Right cardiac atrium (tissue), 5 donors: ENCODE measurements around the gene RABGGTA. TPM values are rescaled to one million over a fixed set of nuclear protein-coding genes. Genes with fewer than 3 reads are reported as not detected.
A peak's percentile ranks its signal among the peaks of the same experiment; 100 is the strongest.
"Not testable (repeated sequence)": the region's sequence is repeated elsewhere in the genome, so short reads cannot be mapped to it uniquely, and the experiment has no call there.

Experiments
- ATAC-seq, 2 donors: fragments of 200-7000 bp; cut with Tn5 transposase; one replicate each; pipeline versions ENCODE4 v1.8.0 to v1.9.1; 2020; ENCODE audit warnings: moderate library complexity in 2 of 2, mild to moderate bottlenecking in 1 of 2
- DNase-seq, 3 donors: peaks; one replicate each; pipeline ENCODE4 v3.0.0-alpha.2; 2020
- H3K27ac ChIP-seq: one replicate; pipeline ENCODE4 v1.5.1; 2013; ENCODE audit warnings: mild to moderate bottlenecking, low read length, control low read depth, moderate library complexity
- H3K27me3 ChIP-seq: one replicate; pipeline ENCODE4 v1.6.1; 2013; ENCODE audit not compliant: control insufficient read depth, insufficient read depth
- H3K4me1 ChIP-seq: one replicate; pipeline ENCODE4 v1.6.1; 2013; ENCODE audit warnings: low read length; ENCODE audit not compliant: control insufficient read depth, insufficient read depth
- H3K4me3 ChIP-seq: one replicate; pipeline ENCODE4 v1.5.1; 2013; ENCODE audit warnings: low read length, control low read depth
- H3K9me3 ChIP-seq: one replicate; pipeline ENCODE4 v1.6.1; 2013; ENCODE audit warnings: low read length; ENCODE audit not compliant: control insufficient read depth
- WGBS: extraction: QIAGEN DNeasy Blood & Tissue Kit; methylation state at CpG from one replicate; pipeline ENCODE4 v1.1.7; 2013; 5-methylcytosine and 5-hydroxymethylcytosine counted together
- intact Hi-C, 4 donors: fragments of 100-400 bp; cut with DNase I; formaldehyde crosslinking; loops; one replicate each; pipeline versions ENCODE4 v1.11.0 to v1.14.0; 2022 to 2023
- polyA plus RNA-seq: library from polyadenylated mRNA; stranded (reverse); fragments of 200-250 nt; gene quantifications from one replicate; pipeline ENCODE4 v1.2.3, GENCODE V29; 2013
- total RNA-seq, 4 donors: library from RNA; stranded (reverse); fragmentation: NEBNext Ultra II Directional; extraction: Animal tissue kit (Norgen Biotek cat#: 25700); gene quantifications; one replicate each; pipeline ENCODE4 v1.2.1, GENCODE V29; 2021
- donor health status: healthy with polysubstance abuse.
- donor health status: DM: no; HTN: yes; CAD: no.
- donor health status: DM: no; HTN: no; CAD: no.
- donor health status: DM: no; HTN: yes; CAD: no; lungs with severe emphysema.
- donor health status: DM: yes; HTN: yes; CAD: no.

RABGGTA gene
- total and polyA plus RNA-seq, 5 donors, result 18.1 to 21.4 (median 20.7) TPM

GRCh38 chr14:24224618-24225071, 46.8 kb downstream of the RABGGTA start:
- H3K27me3 ChIP-seq, result no peaks in the 10 kb centered on the region
- ATAC-seq (peak in 1 of 2 donors; percentile 17), DNase-seq (no peak)
- no peak overlapping the region for H3K4me3 ChIP-seq
- no peaks in the 10 kb centered on the region for H3K9me3 ChIP-seq
- no peak overlapping the region for H3K27ac ChIP-seq
- WGBS, result 72% methylated on average over 7 of the region's 7 CpGs
- no peaks in the 10 kb centered on the region for H3K4me1 ChIP-seq
- intact Hi-C loops, result no loop called here

DNA sequence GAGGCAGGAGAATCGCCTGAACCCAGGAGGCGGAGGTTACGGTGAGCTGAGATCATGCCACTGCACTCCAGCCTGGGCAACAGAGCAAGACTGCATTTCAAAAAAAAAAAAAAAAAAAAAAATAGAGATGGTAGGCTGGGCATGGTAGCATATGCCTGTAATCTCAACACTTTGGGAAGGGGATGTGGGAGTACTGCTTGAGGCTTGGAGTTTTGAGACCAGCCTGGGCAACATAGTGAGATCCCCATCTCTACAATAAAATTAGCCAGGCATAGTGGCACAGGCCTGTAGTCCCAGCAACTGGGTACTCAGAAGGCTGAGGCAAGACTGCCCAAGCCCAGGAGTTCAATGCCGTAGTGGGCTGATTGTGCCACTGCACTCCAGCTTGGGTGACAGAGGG, 48.4 kb downstream of the RABGGTA start:
- ATAC-seq, DNase-seq, intact Hi-C loops, H3K27me3 ChIP-seq, H3K4me3 ChIP-seq, H3K4me1 ChIP-seq, H3K27ac ChIP-seq, H3K9me3 ChIP-seq: not testable (repeated sequence)
- WGBS, result 98% methylated on average over 4 of the region's 4 CpGs

DNA sequence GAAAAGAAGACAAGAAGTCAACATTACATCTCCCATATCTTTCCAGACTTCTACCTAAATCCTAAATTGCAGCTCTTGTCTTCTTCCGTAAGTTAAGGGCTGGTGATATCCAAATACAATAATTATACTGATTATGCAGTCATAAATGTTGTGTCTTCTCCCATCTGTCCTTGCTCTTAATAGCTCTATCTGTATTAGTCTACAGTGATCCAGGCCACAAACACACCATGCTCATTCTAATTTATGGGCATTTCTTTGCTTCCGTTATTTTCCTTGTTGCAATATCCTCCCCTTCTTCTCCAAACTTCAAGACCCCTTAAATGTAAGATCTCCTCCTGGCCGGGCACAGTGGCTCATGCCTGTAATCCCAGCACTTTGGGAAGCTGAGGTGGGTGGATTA, 51.9 kb downstream of the RABGGTA start:
- Histone ChIP-seq H3K4me1 (peaks cover 2% of the 10 kb centered on the region), H3K27me3 (no peaks in the 10 kb centered on the region), H3K4me3 (no peak overlapping the region), H3K27ac (no peak overlapping the region), H3K9me3 (no peaks in the 10 kb centered on the region)
- WGBS, result 63% methylated on average over 3 of the region's 3 CpGs
- intact Hi-C loops, result no loop called here
- ATAC-seq, result no peak
- no peak for DNase-seq

- no peak for ATAC-seq
- no peak for DNase-seq
- Histone ChIP-seq H3K4me3 (no peak overlapping the region), H3K9me3 (no peaks in the 10 kb centered on the region), H3K4me1 (peaks cover 2% of the 10 kb centered on the region), H3K27ac (no peak overlapping the region), H3K27me3 (no peaks in the 10 kb centered on the region)
- 87% methylated on average over 4 of the region's 4 CpGs for WGBS
- intact Hi-C loops, result no loop called here
Observed at GRCh38 chr14:24219080-24219479, 52.3 kb downstream of the RABGGTA start.

DNA sequence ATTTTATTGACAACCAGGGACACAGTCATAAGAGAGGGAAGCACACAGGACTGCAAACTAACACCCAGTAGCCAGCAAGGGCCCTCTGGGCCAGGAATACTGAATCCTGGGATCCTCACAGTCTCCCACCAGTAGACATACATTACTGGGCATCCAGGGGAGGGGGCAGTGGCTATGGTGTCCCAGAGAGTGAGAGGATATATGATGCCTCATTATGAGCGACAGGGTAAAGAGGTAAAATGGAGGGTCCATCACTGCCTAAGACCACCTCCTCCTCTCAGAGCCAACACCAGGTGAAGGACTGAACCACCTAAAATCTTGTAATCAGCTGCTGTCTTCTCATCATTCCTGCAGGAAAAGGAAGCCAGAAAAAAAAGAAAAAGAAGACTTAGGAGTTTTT, 54.5 kb downstream of the RABGGTA start:
- H3K27ac ChIP-seq, H3K9me3 ChIP-seq, H3K4me1 ChIP-seq, ATAC-seq, DNase-seq, intact Hi-C loops, H3K27me3 ChIP-seq, H3K4me3 ChIP-seq: not testable (repeated sequence)
- WGBS, result 98% methylated on average over 1 of the region's 1 CpG

GRCh38 chr14:24216345-24216699, 55.1 kb downstream of the RABGGTA start:
- peaks cover 2% of the 10 kb centered on the region for H3K4me1 ChIP-seq
- no peaks in the 10 kb centered on the region for H3K27me3 ChIP-seq
- ATAC-seq (no peak), DNase-seq (no peak)
- no peak overlapping the region for H3K4me3 ChIP-seq
- no peaks in the 10 kb centered on the region for H3K9me3 ChIP-seq
- 87% methylated on average over 2 of the region's 2 CpGs for WGBS
- intact Hi-C loops, result no loop called here
- H3K27ac ChIP-seq, result peak overlapping the region; percentile 35

Other genes with a start within 250 kb of the RABGGTA start
Only the 30 nearest of the 34 such genes appear.
- 10 to 100 TPM; 50.6 to 70.7 (median 62.6) TPM for gene DCAF11, start 156.8 kb downstream of the RABGGTA start, total RNA-seq
- gene DCAF11, start 156.8 kb downstream of the RABGGTA start, polyA plus RNA-seq, result 33.1 TPM
- 1 to 10 TPM in 3 of 4 donors, under 1 TPM in 1; 0.79 to 2.9 (median 2.4) TPM for gene NRL, start 156.6 kb downstream of the RABGGTA start, total RNA-seq
- gene NRL, start 156.6 kb downstream of the RABGGTA start, polyA plus RNA-seq, result 2.6 TPM
- gene FITM1, start 140.9 kb downstream of the RABGGTA start, total RNA-seq, result 100 to 1,000 TPM in 3 of 4 donors, 10 to 100 TPM in 1; 87.4 to 178 (median 134) TPM
- 224 TPM for gene FITM1, start 140.9 kb downstream of the RABGGTA start, polyA plus RNA-seq
- 100 to 1,000 TPM in 3 of 4 donors, 10 to 100 TPM in 1; 99.8 to 112 (median 103) TPM for gene PSME1, start 135.4 kb downstream of the RABGGTA start, total RNA-seq
- gene PSME1, start 135.4 kb downstream of the RABGGTA start, polyA plus RNA-seq, result 141 TPM
- 10 to 100 TPM; 17.2 to 18.9 (median 18.1) TPM for gene EMC9, start 130.0 kb downstream of the RABGGTA start, total RNA-seq
- 21.2 TPM for gene EMC9, start 130.0 kb downstream of the RABGGTA start, polyA plus RNA-seq
- gene PSME2, start 125.0 kb downstream of the RABGGTA start, total RNA-seq, result 10 to 100 TPM; 62.7 to 90.6 (median 67.6) TPM
- gene PSME2, start 125.0 kb downstream of the RABGGTA start, polyA plus RNA-seq, result 102 TPM
- gene RNF31, start 124.1 kb downstream of the RABGGTA start, total RNA-seq, result 10 to 100 TPM; 29.2 to 48.4 (median 42.6) TPM
- gene RNF31, start 124.1 kb downstream of the RABGGTA start, polyA plus RNA-seq, result 27.6 TPM
- gene IRF9, start 110.3 kb downstream of the RABGGTA start, total RNA-seq, result 100 to 1,000 TPM in 1 of 4 donors, 10 to 100 TPM in 3; 47.5 to 103 (median 59.0) TPM
- 44.5 TPM for gene IRF9, start 110.3 kb downstream of the RABGGTA start, polyA plus RNA-seq
- gene REC8, start 99.5 kb downstream of the RABGGTA start, total RNA-seq, result 1 to 10 TPM; 1.9 to 5.8 (median 3.2) TPM
- 4.1 TPM for gene REC8, start 99.5 kb downstream of the RABGGTA start, polyA plus RNA-seq
- gene IPO4, start 82.8 kb downstream of the RABGGTA start, total RNA-seq, result 10 to 100 TPM; 10.2 to 22.5 (median 12.1) TPM
- 4.1 TPM for gene IPO4, start 82.8 kb downstream of the RABGGTA start, polyA plus RNA-seq
- 10 to 100 TPM; 26.4 to 37.6 (median 30.4) TPM for gene TM9SF1, start 76.2 kb downstream of the RABGGTA start, total RNA-seq
- 14.8 TPM for gene TM9SF1, start 76.2 kb downstream of the RABGGTA start, polyA plus RNA-seq
- gene TSSK4, start 65.9 kb downstream of the RABGGTA start, total RNA-seq, result under 1 TPM in 2 of 4 donors, not detected in 2; 0.18 to 0.37 TPM
- not detected for gene TSSK4, start 65.9 kb downstream of the RABGGTA start, polyA plus RNA-seq
- 10 to 100 TPM; 35.2 to 49.3 (median 39.5) TPM for gene CHMP4A, start 58.1 kb downstream of the RABGGTA start, total RNA-seq
- 56.3 TPM for gene CHMP4A, start 58.1 kb downstream of the RABGGTA start, polyA plus RNA-seq
- gene MDP1, start 55.5 kb downstream of the RABGGTA start, total RNA-seq, result 10 to 100 TPM; 15.7 to 21.8 (median 18.8) TPM
- 26.8 TPM for gene MDP1, start 55.5 kb downstream of the RABGGTA start, polyA plus RNA-seq
- 100 to 1,000 TPM; 167 to 190 (median 183) TPM for gene NEDD8, start 39.2 kb downstream of the RABGGTA start, total RNA-seq
- 302 TPM for gene NEDD8, start 39.2 kb downstream of the RABGGTA start, polyA plus RNA-seq
- gene GMPR2, start 38.7 kb downstream of the RABGGTA start, total RNA-seq, result 10 to 100 TPM; 32.4 to 45.4 (median 34.6) TPM
- gene GMPR2, start 38.7 kb downstream of the RABGGTA start, polyA plus RNA-seq, result 30.3 TPM
- gene TINF2, start 29.0 kb downstream of the RABGGTA start, total RNA-seq, result 10 to 100 TPM; 38.9 to 45.9 (median 45.3) TPM
- gene TINF2, start 29.0 kb downstream of the RABGGTA start, polyA plus RNA-seq, result 23.0 TPM
- 1 to 10 TPM in 1 of 4 donors, under 1 TPM in 3; 0.36 to 2.0 (median 0.58) TPM for gene TGM1, start 8.4 kb downstream of the RABGGTA start, total RNA-seq
- gene TGM1, start 8.4 kb downstream of the RABGGTA start, polyA plus RNA-seq, result 0.16 TPM
- 10 to 100 TPM in 2 of 4 donors, 1 to 10 TPM in 2; 5.9 to 12.0 (median 10.4) TPM for gene DHRS1, start 28.2 kb upstream of the RABGGTA start, total RNA-seq
- gene DHRS1, start 28.2 kb upstream of the RABGGTA start, polyA plus RNA-seq, result 7.2 TPM
- 10 to 100 TPM; 19.2 to 20.3 (median 19.6) TPM for gene NOP9, start 28.3 kb upstream of the RABGGTA start, total RNA-seq
- 9.6 TPM for gene NOP9, start 28.3 kb upstream of the RABGGTA start, polyA plus RNA-seq
- gene CIDEB, start 36.4 kb upstream of the RABGGTA start, total RNA-seq, result 1 to 10 TPM; 5.8 to 8.5 (median 6.9) TPM
- gene CIDEB, start 36.4 kb upstream of the RABGGTA start, polyA plus RNA-seq, result 3.6 TPM
- 1 to 10 TPM; 1.2 to 2.1 (median 1.4) TPM for gene LTB4R2, start 38.5 kb upstream of the RABGGTA start, total RNA-seq
- 0.66 TPM for gene LTB4R2, start 38.5 kb upstream of the RABGGTA start, polyA plus RNA-seq
- gene LTB4R, start 39.9 kb upstream of the RABGGTA start, total RNA-seq, result 1 to 10 TPM; 2.2 to 3.1 (median 2.4) TPM
- 1.6 TPM for gene LTB4R, start 39.9 kb upstream of the RABGGTA start, polyA plus RNA-seq
- gene ADCY4, start 63.5 kb upstream of the RABGGTA start, total RNA-seq, result 10 to 100 TPM; 24.1 to 45.3 (median 32.8) TPM
- gene ADCY4, start 63.5 kb upstream of the RABGGTA start, polyA plus RNA-seq, result 33.4 TPM
- 1 to 10 TPM; 2.9 to 7.0 (median 6.4) TPM for gene RIPK3, start 68.4 kb upstream of the RABGGTA start, total RNA-seq
- gene RIPK3, start 68.4 kb upstream of the RABGGTA start, polyA plus RNA-seq, result 3.8 TPM
- 10 to 100 TPM; 15.7 to 40.0 (median 31.0) TPM for gene NFATC4, start 96.6 kb upstream of the RABGGTA start, total RNA-seq
- gene NFATC4, start 96.6 kb upstream of the RABGGTA start, polyA plus RNA-seq, result 25.8 TPM
- 10 to 100 TPM in 2 of 4 donors, 1 to 10 TPM in 2; 9.3 to 12.0 (median 10.5) TPM for gene NYNRIN, start 127.4 kb upstream of the RABGGTA start, total RNA-seq
- 5.1 TPM for gene NYNRIN, start 127.4 kb upstream of the RABGGTA start, polyA plus RNA-seq
- 1 to 10 TPM; 1.6 to 3.1 (median 2.7) TPM for gene CBLN3, start 158.1 kb upstream of the RABGGTA start, total RNA-seq
- 1.3 TPM for gene CBLN3, start 158.1 kb upstream of the RABGGTA start, polyA plus RNA-seq
- gene KHNYN, start 158.4 kb upstream of the RABGGTA start, total RNA-seq, result 10 to 100 TPM; 23.4 to 27.7 (median 26.0) TPM
- gene KHNYN, start 158.4 kb upstream of the RABGGTA start, polyA plus RNA-seq, result 19.1 TPM
- 100 to 1,000 TPM in 1 of 4 donors, 10 to 100 TPM in 3; 74.6 to 101 (median 94.4) TPM for gene SDR39U1, start 171.2 kb upstream of the RABGGTA start, total RNA-seq
- gene SDR39U1, start 171.2 kb upstream of the RABGGTA start, polyA plus RNA-seq, result 128 TPM